Fibroblast of skin of left quadriceps (primary cell): ENCODE measurements around the gene PDCD1.
"Not testable (repeated sequence)": the region's sequence is repeated elsewhere in the genome, so short reads cannot be mapped to it uniquely, and the experiment has no call there.

Source experiments
- DNase-seq, 2 experiments: peaks; one replicate each; pipeline ENCODE4 v3.0.0-alpha.2; 2013; ENCODE audit warnings: low read depth in 2 of 2

Gene PDCD1

DNA sequence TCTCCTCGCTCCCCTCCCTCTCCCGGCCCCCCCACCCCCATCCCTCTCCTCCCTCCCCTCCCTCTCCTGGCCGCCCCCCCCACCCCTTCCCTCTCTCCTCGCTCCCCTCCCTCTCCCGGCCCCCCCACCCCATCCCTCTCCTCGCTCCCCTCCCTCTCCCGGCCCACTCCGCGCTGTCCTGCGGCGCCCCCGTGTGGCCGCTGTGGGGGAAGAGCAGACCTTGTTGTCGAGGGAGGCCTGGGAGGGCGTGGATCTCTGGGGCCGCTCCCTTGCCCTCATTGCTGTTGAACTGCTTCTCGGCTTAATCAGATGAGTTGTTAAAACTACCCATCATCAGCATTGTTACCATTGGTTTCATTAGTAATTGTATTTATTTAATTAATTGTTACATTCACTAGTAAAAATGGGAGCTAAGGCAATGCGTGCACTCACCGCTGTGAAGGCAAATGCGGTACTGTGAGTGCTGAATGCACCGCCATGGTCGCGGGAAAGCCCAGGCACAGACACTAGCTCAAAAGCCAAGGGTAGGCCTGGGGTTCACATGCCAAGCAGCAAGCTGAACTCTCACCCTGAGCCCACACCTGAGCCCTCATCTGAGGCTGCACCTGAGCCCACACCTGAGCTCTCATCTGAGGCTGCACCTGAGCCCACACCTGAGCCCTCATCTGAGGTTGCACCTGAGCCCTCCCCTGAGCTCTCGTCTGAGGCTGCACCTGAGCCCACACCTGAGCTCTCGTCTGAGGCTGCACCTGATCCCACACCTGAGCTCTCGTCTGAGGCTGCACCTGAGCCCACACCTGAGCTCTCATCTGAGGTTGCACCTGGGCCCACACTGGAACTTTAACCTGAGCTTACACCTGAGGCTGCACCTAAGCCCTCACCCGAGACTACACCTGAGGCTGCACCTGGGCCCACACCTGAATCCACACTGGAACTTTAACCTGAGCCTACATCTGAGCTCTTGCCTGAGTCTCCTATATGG, 19.6 kb upstream of the PDCD1 start:
- peak; percentile 43 to 59 for DNase-seq

DNA sequence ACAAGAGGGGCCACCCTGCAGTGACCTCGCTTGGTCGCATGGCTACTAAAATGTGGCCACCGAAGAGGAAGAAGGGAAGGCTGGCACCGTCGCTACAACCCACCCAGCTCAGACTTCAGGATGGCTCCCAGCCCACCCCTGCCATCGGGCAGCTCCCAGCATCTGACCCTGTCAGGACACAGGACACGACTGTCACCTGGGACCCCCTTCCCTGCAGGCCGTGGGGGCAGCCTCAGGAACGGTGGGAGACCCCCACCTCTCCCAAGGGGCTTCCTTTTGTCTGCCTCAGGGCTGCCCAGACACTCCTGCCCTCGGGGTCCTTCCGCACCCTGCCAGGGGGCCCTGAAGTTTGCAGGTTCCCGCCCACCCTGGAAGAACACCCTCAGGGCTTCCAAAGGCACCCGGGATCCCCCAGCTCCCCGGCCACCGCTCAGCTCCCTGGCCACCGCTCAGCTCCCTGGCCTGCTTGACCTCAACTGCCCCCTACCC, 18.5 kb upstream of the PDCD1 start:
- no peak for DNase-seq

DNA sequence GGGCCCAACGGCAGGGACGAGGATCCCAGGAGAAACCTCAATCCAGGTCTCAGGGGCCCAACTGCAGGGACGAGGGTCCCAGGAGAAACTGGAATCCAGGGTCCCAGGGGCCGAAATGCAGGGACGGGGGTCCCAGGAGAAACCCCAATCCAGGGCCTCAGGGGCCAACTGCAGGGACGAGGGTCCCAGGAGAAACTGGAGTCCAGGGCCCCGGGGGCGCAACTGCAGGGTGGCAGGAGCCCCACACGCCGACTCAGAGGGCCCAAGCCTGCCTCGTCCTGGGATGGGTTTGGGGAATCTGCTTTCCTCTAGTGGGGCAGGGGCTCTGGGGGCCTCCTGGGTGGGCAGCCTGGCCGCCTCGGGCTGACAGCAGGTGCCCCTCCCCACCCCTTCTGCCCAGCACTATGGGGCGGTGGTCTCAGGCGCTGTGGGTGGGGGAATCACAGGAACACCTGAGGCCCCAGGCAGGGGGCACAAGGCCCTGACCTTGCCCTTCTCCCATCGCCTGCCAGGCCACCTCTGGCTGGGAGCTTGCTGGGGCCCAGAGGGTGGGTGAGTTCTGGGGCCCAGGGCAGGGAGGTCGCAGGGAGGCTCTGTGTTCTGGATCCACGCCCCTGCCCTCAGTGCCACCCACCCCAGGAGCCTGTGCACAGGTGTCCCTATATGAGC, 18.0 kb upstream of the PDCD1 start:
- no peak for DNase-seq

DNA sequence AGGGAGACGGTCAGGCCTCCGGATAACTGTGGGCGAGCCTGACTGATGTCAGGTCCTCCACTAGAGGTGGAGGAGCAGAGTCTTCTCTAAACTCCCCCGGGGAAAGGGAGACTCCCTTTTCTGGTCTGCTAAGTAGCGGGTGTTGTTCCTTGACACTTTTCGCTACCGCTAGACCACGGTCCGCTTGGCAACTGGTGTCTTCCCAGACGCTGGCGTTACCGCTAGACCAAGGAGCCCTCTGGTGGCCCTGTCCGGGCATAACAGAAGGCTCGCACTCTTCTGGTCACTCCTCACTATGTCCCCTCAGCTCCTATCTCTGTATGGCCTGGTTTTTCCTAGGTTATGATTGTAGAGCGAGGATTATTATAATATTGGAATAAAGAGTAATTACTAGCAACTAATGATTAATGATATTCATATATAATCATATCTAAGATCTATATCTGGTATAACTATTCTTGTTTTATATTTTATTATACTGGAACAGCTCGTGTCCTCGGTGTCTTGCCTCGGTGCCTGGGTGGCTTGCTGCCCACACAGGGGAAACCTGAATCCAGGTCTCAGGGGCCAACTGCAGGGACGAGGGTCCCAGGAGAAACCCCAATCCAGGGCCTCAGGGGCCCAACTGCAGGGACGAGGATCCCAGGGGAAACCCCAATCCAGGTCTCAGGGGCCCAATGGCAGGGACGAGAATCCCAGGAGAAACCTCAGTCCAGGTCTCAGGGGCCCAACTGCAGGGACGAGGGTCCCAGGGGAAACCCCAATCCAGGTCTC, 17.2 kb upstream of the PDCD1 start:
- not testable (repeated sequence) for DNase-seq

DNA sequence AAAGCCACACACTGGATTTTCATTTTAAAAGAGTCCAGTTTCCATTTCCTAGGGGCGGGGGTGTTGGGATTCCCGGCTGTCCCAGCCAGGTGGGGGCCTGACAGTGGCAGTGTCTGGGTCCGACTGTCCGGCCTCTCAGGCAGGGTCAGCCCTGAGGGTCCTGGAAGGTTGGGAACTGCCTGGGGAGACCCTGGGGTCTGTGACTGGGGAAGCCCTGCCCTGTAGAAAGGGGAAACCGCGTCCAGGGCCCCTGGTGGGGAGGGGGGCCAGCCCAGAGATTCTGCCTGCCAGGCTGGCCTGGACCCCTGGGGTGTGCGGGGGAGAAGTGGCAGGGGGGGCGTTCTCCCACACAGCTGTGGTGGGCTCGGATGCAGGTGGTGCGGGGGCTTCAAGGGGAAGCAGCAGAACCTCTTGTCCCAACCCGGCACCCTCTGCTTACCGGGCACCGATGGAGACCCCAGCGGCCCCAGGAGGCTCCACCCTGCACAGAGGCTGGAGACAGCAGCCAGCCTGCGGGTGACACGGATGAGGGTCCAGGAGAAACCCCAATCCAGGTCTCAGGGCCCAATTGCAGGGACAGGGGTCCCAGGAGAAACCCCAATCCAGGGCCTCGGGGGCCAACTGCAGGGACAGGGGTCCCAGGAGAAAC, 15.7 kb upstream of the PDCD1 start:
- no peak for DNase-seq

DNA sequence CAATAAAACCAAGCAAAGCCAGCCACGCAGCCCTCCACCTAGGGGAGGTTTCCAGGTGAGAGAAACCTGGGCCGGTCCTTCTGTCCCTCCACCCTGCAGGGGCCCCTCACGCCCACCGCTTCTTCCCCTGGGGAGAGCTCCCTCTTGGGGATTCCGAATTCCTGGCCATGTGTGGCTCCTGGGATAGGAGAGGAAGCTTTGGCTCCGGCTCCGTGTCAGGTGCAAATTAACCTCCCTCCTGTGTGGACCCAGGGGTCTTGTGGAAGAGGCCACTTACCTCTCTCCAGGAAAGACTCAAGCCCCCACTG, 15.1 kb upstream of the PDCD1 start:
- no peak for DNase-seq

DNA sequence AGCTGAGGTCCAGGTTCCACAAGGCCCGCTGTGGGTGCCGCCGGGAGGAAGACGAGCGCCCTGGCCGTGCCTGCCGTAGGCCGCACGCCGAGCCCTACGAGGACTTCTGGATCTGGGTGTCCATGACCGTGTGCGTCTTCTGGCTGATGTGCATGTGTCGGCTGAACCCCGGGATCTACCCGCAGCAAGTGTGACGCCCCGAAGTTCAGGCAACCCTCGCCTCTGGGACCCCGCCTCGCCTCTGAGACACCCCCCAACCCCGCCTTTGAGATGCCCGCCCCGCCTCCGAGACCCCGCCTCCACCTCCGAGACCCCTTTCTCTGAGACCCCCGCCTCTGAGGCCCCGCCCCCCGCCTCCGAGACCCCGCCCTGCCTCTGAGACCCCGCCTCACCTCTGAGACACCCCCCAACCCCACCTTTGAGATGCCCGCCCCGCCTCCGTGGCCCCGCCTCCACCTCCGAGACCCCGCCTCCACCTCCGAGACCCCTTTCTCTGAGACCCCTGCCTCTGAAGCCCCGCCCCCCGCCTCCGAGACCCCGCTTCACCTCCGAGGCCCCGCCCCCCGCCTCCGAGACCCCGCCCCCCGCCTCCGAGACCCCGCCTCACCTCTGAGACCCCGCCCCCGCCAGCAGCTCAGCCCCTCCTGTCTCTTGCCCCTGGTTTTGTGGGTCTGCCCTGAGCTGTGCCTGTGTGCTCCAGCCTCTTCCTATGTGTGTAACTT, 14.5 kb upstream of the PDCD1 start:
- DNase-seq: no peak

DNA sequence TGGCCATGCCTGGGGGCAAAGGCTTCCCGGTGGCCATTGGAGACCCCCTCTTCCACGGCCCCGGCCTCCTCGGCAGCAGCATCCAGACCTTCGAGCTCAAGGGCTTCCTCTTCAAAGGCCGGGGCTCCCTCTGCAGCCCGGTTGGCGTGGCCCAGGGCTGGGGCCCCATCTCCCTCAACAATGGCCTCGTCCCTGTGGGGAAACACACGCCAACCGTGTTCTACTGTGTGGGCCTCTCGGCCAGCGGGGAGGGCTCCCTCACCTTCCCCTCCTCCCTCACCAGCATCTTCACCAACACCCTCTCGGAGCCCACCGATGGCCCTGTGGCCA, 13.6 kb upstream of the PDCD1 start:
- DNase-seq: no peak

DNA sequence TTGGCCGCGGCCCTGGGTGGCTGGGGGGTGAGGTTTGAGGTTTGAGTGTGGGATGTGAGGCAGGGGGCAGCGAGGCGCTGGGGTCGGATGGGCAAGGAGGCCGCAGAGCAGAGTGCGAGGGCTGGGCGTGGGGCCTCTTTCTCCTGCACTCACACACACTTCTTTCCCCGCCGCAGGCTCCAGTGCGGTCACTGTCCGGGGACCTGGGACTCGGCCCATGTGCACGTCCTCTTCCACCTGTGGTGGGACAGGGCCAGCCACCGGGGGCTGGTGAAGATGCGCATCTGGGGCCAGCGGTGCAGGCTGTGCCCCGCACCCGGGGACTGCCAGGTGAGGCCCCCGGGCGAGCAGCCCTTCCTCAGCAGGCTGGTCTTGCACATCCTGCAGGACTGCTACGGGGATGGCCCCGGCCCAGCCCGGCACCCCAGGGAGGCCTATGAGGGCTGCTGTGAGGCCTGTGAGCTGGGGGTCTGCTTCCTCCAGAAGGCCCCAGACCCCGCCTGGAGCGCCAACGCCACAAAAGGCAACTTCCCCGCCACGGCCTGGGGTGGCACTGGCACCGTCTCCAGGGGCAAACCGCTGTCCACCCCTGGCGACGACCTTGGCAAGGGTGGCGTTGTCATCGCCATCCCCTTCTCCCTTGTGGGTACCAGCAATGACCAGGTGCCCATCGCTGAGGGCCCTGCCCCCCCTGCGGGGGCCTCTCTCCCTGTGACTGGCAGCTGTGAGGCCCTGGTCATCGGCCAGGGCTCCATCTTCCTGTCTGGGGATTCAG, 13.0 kb upstream of the PDCD1 start:
- DNase-seq: no peak

DNA sequence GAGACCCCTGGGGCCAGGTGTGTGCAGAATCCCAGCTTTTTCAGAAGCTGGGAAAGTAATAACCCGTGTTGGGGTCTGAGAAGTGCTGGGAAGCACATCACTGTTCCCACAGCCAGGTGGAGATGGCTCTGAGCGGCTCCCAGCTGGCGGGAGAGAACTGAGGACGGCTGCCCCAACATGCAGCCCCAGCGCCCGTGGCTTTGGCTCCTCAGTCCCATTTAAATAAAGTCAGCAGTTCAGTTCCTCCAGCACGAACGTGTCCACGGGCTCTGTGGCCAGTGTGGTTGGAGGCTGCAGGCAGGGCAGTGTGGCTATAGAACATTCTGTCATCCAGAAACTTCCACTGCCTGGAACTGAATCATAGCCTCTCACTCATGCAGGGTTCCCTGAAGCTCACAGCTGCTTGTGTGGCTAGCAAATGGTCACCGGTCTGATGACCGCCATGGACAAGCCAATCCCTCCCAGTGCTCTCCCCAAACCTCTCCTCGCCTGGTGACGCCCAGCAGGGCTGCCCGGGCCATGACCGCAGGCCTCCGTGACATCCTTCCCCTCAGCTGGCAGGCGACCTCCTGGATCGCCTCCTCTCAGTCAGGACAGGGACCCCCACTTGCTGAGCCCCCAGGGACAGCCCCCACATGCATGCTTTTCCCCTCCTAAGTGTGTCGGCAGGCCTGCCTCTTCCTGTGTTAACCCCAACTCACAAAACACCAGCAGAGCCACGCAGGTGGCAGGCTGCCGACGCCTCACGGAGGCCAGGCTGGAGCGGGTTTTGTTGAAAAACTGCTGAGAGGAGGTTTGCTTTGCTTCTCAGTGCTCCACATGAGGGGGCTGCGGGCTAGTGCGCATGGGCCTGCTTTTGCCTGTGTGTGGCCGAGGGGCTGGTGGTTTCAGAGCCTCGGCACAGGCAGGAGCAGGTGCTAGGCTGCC, 12.2 kb upstream of the PDCD1 start:
- no peak for DNase-seq

DNA sequence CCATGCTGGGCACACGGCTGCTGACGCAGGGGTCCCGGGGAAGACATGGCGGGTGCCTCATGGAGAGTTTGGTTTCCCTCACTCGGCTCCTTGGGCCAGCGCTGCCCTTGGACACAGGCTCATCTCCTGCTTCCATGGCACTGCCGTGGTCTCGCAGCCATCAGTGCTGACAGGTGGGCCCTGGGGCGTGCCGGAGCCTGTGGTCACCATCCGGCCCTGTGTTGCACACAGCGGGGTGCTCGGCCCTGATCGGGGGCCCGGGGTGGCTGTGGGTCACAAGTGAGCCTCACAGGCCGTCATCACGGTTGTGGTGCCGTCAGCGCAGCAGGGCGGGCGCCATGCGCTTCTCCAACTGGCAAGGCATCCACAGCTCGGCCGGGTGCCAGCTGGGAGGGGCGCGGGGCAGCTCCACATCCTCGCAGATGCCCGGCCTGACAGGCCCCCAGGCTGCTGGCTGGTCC, 11.4 kb upstream of the PDCD1 start:
- DNase-seq: no peak

DNA sequence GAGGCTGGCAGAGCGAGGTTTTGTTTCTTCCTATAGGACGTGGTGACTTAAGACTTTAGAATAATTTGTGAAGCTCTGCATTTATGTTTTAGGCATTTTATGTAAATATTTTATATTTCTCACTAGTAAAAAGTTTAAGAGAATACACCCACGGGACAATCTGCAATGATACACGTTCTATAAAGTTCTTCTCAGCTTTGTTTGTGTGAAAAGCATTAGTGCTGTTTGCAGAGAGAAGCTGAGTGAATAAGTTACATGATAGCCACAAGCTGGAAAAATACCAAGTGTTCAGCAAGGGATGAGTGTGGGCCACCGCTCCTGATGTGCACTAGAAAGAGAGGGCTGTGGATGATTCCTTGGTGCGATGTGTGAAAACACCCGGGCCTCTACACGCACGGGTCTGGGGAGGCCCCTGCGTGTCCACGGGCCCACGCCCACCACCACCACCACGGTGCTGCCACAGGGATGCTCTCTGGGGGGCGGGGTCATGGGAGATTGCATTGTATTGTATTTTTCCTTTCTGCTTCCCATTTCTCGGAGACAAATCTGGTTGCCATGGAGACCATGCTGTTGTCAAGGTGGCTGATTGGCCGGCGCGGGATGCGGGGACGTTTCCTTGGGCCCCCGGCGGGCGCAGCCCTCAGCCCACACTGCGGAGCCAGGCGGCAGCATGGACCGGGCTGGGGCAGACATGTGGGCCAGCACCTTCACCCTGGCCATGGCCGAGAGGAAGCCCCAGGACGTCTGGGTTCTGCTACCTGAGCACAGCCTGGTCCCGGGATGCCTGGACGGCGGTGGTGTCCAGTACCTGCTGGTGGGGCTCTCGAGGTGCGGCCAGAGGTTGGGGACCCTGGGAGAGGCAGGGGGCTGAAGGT, 10.6 kb upstream of the PDCD1 start, which contains the start of gene RTP5:
TSS of gene RTP5 (plus strand) at position 643 of the 875 bp plus-strand sequence. CDS start at position 671, 28 bp downstream.
- DNase-seq: no peak

DNA sequence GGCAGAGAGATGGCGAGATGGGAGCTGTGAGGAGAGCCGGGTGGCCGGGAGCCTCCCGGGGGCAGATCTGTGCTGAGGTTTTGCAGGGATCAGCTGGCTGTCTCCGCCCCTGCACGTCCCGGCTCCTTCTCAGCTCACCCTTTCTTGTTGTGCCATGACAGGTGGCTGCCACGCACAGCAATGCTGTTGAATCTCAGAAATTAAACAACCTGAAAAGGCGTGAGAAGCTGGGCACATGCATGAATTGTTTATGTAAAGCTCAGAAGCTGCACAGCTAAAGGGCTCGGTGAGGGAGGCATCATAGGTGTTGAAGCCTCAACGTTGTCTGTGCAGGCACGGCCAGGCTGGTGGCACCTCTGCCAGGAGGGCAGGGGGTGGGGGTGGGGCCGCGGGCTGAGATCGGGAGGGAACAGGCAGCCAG, 10.0 kb upstream of the PDCD1 start:
- DNase-seq: no peak

DNA sequence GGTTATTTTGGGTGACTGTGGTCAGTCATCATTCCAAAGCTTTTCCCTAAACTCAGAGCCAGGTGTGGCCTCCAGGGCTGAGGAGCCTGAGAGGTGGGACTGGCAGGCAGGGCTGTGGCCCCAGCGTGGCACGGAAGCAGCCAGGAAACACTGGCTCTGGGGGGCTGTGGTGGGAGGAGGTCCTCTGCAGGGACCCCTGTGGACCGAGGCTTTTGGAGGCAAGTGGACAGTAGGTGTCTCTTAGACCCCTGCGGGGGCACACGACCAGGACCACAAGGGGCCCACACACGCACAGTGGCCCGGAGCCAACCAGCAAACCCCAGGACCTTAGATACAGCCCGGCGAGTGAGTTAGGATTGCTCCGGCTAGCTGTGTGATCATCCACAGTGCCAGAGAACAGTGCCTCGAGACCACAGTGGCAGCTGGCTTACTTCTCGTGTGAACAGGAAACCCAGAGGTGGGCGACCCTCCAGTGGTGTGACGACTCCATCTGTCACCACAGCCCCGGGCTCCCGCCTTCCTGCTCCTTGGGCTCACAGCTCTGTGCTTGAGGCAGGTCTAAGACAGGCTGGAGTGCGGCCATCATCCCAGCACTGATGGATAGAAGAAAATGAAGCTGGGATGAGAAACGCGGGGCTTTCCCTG, 9.2 kb upstream of the PDCD1 start:
- DNase-seq: no peak

DNA sequence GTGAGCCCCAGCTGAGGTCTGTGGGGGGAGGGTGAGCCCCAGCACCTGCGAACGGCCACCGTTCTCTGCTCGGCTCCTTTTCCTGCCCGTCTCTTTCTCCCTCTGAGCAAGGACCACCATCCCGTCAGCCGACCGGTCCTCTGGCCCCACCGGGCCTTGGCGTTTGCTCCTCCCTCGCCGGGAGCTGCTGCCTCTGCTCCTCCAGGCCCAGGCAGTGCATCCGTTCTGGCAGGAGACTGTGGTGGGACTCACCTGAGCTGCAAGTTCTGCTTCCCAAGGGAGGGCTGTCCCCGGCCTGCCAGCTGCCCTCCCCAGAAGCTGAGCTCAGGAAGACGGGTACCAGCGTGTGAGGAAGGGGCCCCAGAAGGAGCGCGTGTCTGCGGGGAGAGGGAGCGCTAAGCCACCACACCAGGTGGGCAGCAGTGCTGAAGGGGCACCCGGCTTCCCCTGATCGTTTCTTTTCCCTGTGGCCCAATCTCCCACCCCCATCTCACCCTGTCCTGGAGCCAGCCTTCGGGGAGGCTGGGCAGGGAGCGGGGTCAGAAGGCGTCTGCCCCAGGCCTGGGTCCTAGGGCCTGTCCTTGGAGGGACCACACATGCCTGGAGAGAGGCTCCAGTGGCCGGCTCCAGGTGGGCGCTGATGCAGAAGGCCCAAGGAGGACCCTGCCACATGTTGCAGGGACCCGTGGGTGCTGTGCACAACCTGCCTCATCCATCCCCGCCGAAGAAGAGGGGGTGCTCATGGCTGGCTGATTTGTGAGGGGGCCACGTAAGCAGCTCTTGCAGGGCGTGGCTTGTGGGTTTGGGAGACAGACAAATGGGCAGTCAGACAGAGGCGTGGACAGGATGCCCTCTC, 8.3 kb upstream of the PDCD1 start:
- DNase-seq: no peak

DNA sequence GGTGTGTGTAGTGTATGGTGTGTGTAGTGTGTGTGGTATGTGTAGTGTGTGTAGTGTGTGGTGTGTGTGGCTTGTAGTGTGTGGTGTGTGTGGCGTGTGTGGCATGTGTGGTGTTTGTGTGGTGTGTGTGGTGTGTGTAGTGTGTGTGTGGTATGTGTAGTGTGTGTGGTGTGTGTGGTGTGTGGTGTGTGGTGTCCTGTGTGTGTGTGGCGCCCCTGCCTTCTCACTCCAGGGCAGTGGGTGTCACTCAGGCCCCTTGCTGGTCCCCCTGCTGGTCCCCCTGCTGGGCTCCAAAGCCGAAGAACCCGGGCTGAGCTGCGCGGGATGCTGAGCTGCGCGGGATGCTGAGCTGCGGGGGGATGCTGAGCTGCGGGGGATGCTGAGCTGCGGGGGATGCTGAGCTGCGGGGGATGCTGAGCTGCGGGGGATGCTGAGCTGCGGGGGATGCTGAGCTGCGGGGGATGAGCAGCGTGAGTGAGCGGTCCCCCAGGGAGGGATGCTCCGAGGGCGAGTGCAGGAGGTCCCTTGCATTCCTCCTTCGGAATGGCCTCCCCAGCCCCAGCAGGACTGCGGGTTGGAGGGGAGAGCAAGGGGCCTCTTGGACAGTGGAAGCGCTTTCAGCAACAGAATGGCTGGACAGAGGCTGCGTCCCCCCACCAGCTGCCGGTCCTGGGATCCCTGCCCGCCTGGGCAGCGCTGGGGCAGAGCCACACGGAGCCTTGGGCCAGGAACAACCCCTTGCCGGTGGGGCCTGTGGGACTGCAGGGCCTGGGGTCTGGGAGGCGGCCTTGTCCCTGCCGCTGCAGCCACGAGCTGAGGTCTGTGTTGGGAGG, 7.5 kb upstream of the PDCD1 start:
- no peak for DNase-seq
